Loucy (cell line): ENCODE measurements around the gene C16orf86.

Source experiments
- H2AFZ ChIP-seq: fragments of 200-600 bp; sonication (generic); 2 replicates; pipeline ENCODE4 v1.6.0; 2016; ENCODE audit warnings: antibody characterized with exemption, mild to moderate bottlenecking, low read length, moderate library complexity
- H3F3A ChIP-seq: fragments of 200-600 bp; 2 replicates; pipeline ENCODE4 v1.6.0; 2016; ENCODE audit warnings: antibody characterized with exemption, low read depth, mild to moderate bottlenecking
- H3K27me3 ChIP-seq: fragments of 200-600 bp; sonication (generic); 2 replicates; pipeline ENCODE4 v1.6.1; 2014; ENCODE audit warnings: low read length, mild to moderate bottlenecking; ENCODE audit not compliant: insufficient read depth, poor library complexity, severe bottlenecking
- H3K36me3 ChIP-seq: fragments of 200-600 bp; sonication (generic); 2 replicates; pipeline ENCODE4 v1.6.1; 2016; ENCODE audit warnings: low read length; ENCODE audit not compliant: insufficient read depth
- H3K4me1 ChIP-seq: fragments of 200-600 bp; sonication (generic); 2 replicates; pipeline ENCODE4 v1.5.1; 2014; ENCODE audit warnings: low read length, mild to moderate bottlenecking; ENCODE audit not compliant: insufficient read depth, poor library complexity, severe bottlenecking
- H3K4me2 ChIP-seq: fragments of 200-600 bp; sonication (generic); 2 replicates; pipeline ENCODE4 v1.6.0; 2014; ENCODE audit warnings: antibody characterized with exemption, low read length, low read depth, mild to moderate bottlenecking; ENCODE audit not compliant: poor library complexity, severe bottlenecking
- H3K4me3 ChIP-seq: fragments of 200-600 bp; sonication (generic); 2 replicates; pipeline ENCODE4 v1.5.1; 2014; ENCODE audit warnings: low read length, mild to moderate bottlenecking, mixed read lengths; ENCODE audit not compliant: poor library complexity, severe bottlenecking
- H3K79me2 ChIP-seq: fragments of 200-600 bp; sonication (generic); 2 replicates; pipeline ENCODE4 v1.6.1; 2014; ENCODE audit warnings: low read length; ENCODE audit not compliant: insufficient read depth
- H3K9ac ChIP-seq: fragments of 200-600 bp; sonication (generic); 2 replicates; pipeline ENCODE4 v1.6.0; 2014; ENCODE audit warnings: mild to moderate bottlenecking, low read depth, low read length, moderate library complexity; ENCODE audit not compliant: poor library complexity, severe bottlenecking
- H3K9me2 ChIP-seq: fragments of 200-600 bp; sonication (generic); replicated peaks from 2 replicates; pipeline ENCODE4 v1.6.1; 2016; ENCODE audit warnings: low read depth, low read length, mixed read lengths
- H3K9me3 ChIP-seq: fragments of 200-600 bp; sonication (generic); 2 replicates; pipeline ENCODE4 v1.6.1; 2014; ENCODE audit warnings: mild to moderate bottlenecking, antibody characterized with exemption, low read length, low read depth; ENCODE audit not compliant: insufficient read depth
- H4K20me1 ChIP-seq: fragments of 200-600 bp; sonication (generic); 2 replicates; pipeline ENCODE4 v1.6.0; 2014; ENCODE audit warnings: antibody characterized with exemption, low read length, mild to moderate bottlenecking; ENCODE audit not compliant: insufficient read depth, poor library complexity, severe bottlenecking
- CTCF ChIP-seq: fragments of 200-600 bp; sonication (generic); conservative IDR thresholded peaks from 2 replicates; pipeline ENCODE4 v1.5.1; 2014; ENCODE audit warnings: mild to moderate bottlenecking, antibody characterized with exemption, low read length
- EZH2phosphoT487 ChIP-seq: fragments of 200-600 bp; IDR thresholded peaks from 2 replicates; pipeline ENCODE4 v1.6.1; 2018; ENCODE audit warnings: antibody characterized with exemption, mild to moderate bottlenecking, moderate library complexity, borderline replicate concordance

The C16orf86 gene

GRCh38 chr16:67667453-67667816 is 821 bp downstream of the C16orf86 start:
- peak overlapping the region; percentile 65 for H3K9ac ChIP-seq
- H3K9me3 ChIP-seq, result no peaks in the 10 kb centered on the region
- TF ChIP-seq CTCF (no peak), EZH2phosphoT487 (no peak)

GRCh38 chr16:67667817-67668494 is 1.3 kb downstream of the C16orf86 start:
- H3K79me2 ChIP-seq, result no peaks in the 10 kb centered on the region
- H3K4me3 ChIP-seq, result peak overlapping the region; percentile 75
- peak overlapping the region; percentile 65 for H3K9ac ChIP-seq
- H3K36me3 ChIP-seq, result no peaks in the 10 kb centered on the region
- H3K4me2 ChIP-seq, result peak overlapping the region; percentile 79
- peak; percentile 84 for TF ChIP-seq CTCF
- TF ChIP-seq EZH2phosphoT487, result no peak
- H3K4me1 ChIP-seq, result peaks cover 18% of the 10 kb centered on the region
- H2AFZ ChIP-seq, result 0 out of 2 replicates have a peak overlapping the region, but pooled peaks have one; percentile 42
- H3K9me3 ChIP-seq, result no peaks in the 10 kb centered on the region
- no peaks in the 10 kb centered on the region for H3K9me2 ChIP-seq
- no peaks in the 10 kb centered on the region for H3F3A ChIP-seq
- H4K20me1 ChIP-seq, result no peaks in the 10 kb centered on the region
- no peaks in the 10 kb centered on the region for H3K27me3 ChIP-seq

More at GRCh38 chr16:67667453-67667816, 821 bp downstream of the C16orf86 start:
- Histone ChIP-seq H3K4me2 (peak overlapping the region; percentile 79), H4K20me1 (no peaks in the 10 kb centered on the region), H3K79me2 (no peaks in the 10 kb centered on the region), H3F3A (no peaks in the 10 kb centered on the region), H3K9me2 (no peaks in the 10 kb centered on the region), H3K4me3 (peak overlapping the region; percentile 75), H3K4me1 (peaks cover 18% of the 10 kb centered on the region), H3K36me3 (no peaks in the 10 kb centered on the region), H3K27me3 (no peaks in the 10 kb centered on the region), H2AFZ (0 out of 2 replicates have a peak overlapping the region, but pooled peaks have one; percentile 42)

- H3F3A ChIP-seq, result no peaks in the 10 kb centered on the region
- no peaks in the 10 kb centered on the region for H3K9me3 ChIP-seq
- H3K4me3 ChIP-seq, result no peak overlapping the region
- H3K9me2 ChIP-seq, result no peaks in the 10 kb centered on the region
- H2AFZ ChIP-seq, result no peak overlapping the region
- H3K4me2 ChIP-seq, result peak overlapping the region; percentile 41
- H3K9ac ChIP-seq, result peak overlapping the region; percentile 28
- no peaks in the 10 kb centered on the region for H3K27me3 ChIP-seq
- peaks cover 18% of the 10 kb centered on the region for H3K4me1 ChIP-seq
- TF ChIP-seq CTCF, result no peak; the same call in 1 of the 2 replicates
- no peak for TF ChIP-seq EZH2phosphoT487
- H4K20me1 ChIP-seq, result no peaks in the 10 kb centered on the region
- no peaks in the 10 kb centered on the region for H3K36me3 ChIP-seq
- H3K79me2 ChIP-seq, result no peaks in the 10 kb centered on the region
Observed at GRCh38 chr16:67668495-67669157, 2.0 kb downstream of the C16orf86 start.
